Sigmoid colon (tissue), 4 donors: Measurements from ENCODE around the gene SLC35A2.

ENCODE experiments used
- EP300 ChIP-seq, 4 donors: sonication (generic); formaldehyde crosslinking; IDR thresholded peaks; one replicate each; pipeline ENCODE4 v1.6.1; 2017; ENCODE audit warnings: antibody characterized with exemption in 4 of 4
- POLR2AphosphoS5 ChIP-seq, 4 donors: sonication (generic); formaldehyde crosslinking; IDR thresholded peaks; one replicate each; pipeline ENCODE4 v1.6.1; 2017; ENCODE audit warnings: antibody characterized with exemption in 4 of 4

- no peak for TF ChIP-seq EP300 (IDR thresholded peaks at IDR 0.05)
- peak; percentile 86 to 96 (median 90) for TF ChIP-seq POLR2AphosphoS5 (IDR thresholded peaks at IDR 0.05)
Measured at GRCh38 chrX:48918643-48919340, 7.3 kb upstream of the SLC35A2 start, which contains the start of gene PIM2.
